ENCODE measurements around the gene GPR132. TPM values are rescaled to one million over a fixed set of nuclear protein-coding genes. Genes with fewer than 3 reads are reported as not detected.

The GPR132 gene
- total RNA-seq, 1 experiment from 2014 or later: 0.10 TPM

- peak overlapping the region; percentile 72 to 87 for H3K4me3 ChIP-seq (replicated peaks in 1 of 2; ENCODE audit: low read depth in 1 of 2, low read length in 2 of 2)
Measured at GRCh38 chr14:105091054-105091516, 25.9 kb upstream of the GPR132 start.

More at GRCh38 chr14:105091054-105091516, 25.9 kb upstream of the GPR132 start:
- H3K36me3 ChIP-seq (ENCODE audit: control insufficient read depth in 1 of 2, insufficient read depth in 2 of 2, low read length in 2 of 2): no peaks in the 10 kb centered on the region
- H3K27ac ChIP-seq (ENCODE audit: low read depth, low read length): peak overlapping the region; percentile 99
- no peaks in the 10 kb centered on the region for H3K9me3 ChIP-seq (ENCODE audit: control insufficient read depth in 1 of 2, insufficient read depth in 1 of 2, low read depth in 1 of 2, low read length in 2 of 2)
- ChIA-PET POLR2A (interaction anchor here (1.2 kb wide), 1 partner anchor 77 kb away, joined by 3 read pairs; the partner anchor contains the start of gene JAG2), RAD21 (ENCODE audit: low non-redundant PET in 1 of 2, low total read pairs in 2 of 2, uncharacterized antibody in 2 of 2, unreplicated experiment in 2 of 2) (interaction anchor here in 1 of 2 experiments (1.6 kb wide), 1 partner anchor 261 kb away, joined by 5 read pairs; no protein-coding TSS in a partner anchor), CTCF (interaction anchor here (0.7 to 1.7 kb wide), 13 partner anchors 25 to 425 kb away, joined by 3 to 10 read pairs (median 4); partner anchors contain the start of genes BRF1, JAG2 and PACS2)
- H3K27me3 ChIP-seq (ENCODE audit: insufficient read depth, low read length): no peaks in the 10 kb centered on the region
- TF ChIP-seq SP1 (IDR thresholded peaks at IDR 0.05; ENCODE audit: low read depth) (no peak), MAX (IDR thresholded peaks at IDR 0.05) (no peak), RAD21 (IDR thresholded peaks at IDR 0.05; ENCODE audit: low read depth) (no peak), REST (IDR thresholded peaks at IDR 0.05; ENCODE audit: low read depth) (no peak), CBX3 (IDR thresholded peaks at IDR 0.05; ENCODE audit: low read depth) (no peak), POLR2A (IDR thresholded peaks at IDR 0.05; ENCODE audit: borderline replicate concordance, extremely low read depth, insufficient read depth, insufficient read length) (no peak), YY1 (IDR thresholded peaks at IDR 0.05; ENCODE audit: extremely low read depth, insufficient replicate concordance, low read depth, low read length) (no peak), ZBTB33 (IDR thresholded peaks at IDR 0.05; ENCODE audit: extremely low read depth, insufficient replicate concordance, low read length) (no peak), ZFX (IDR thresholded peaks at IDR 0.05) (no peak), POLR2AphosphoS5 (IDR thresholded peaks at IDR 0.05; ENCODE audit: low read depth, low read length) (no peak), JUND (IDR thresholded peaks at IDR 0.05) (no peak), ATF3 (IDR thresholded peaks at IDR 0.05) (no peak), EZH2phosphoT487 (IDR thresholded peaks at IDR 0.05; ENCODE audit: borderline replicate concordance) (no peak), EZH2 (IDR thresholded peaks at IDR 0.05) (no peak)
- no TSS peak for BruUV-seq (replicated peaks)
- DNase-seq (ENCODE audit: low read depth, low spot score) (no peak), ATAC-seq (no peak)
- no peaks in the 10 kb centered on the region for H4K20me1 ChIP-seq (ENCODE audit: insufficient read depth)
- H3K9ac ChIP-seq (ENCODE audit: low read length): peak overlapping the region; percentile 95
- H3K4me2 ChIP-seq (ENCODE audit: low read length): peak overlapping the region; percentile 86
- no peak overlapping the region for H2AFZ ChIP-seq (ENCODE audit: low read depth, low read length, poor library complexity, severe bottlenecking)
- no peaks in the 10 kb centered on the region for H3K9me2 ChIP-seq (ENCODE audit: insufficient read depth)
- peaks cover 68 to 89% of the 10 kb centered on the region in 2 experiments for H3K4me1 ChIP-seq (ENCODE audit: control insufficient read depth in 1 of 2, insufficient read depth in 2 of 2, low read length in 2 of 2)
- peaks cover 9% of the 10 kb centered on the region; the same call in 1 of the 2 replicates for H3K79me2 ChIP-seq (ENCODE audit: insufficient read depth, low read length)
- intact Hi-C loops (cut with micrococcal nuclease): loop anchor here (5.0 kb wide), 1 partner anchor 91 kb away; the partner anchor contains the start of gene NUDT14
